HL-60 (cell line): Measurements from ENCODE around the gene HRH3.

Source experiments
- DNase-seq, 2 experiments: peaks; one replicate each; pipeline ENCODE4 v3.0.0-alpha.2; 2010 to 2020; ENCODE audit warnings: low read depth in 1 of 2, low spot score in 1 of 2
- H3K27ac ChIP-seq: fragments of 250-450 bp; sonication (Bioruptor Pico); replicated peaks from 2 replicates; pipeline ENCODE4 v1.5.1; 2020; ENCODE audit warnings: mild to moderate bottlenecking, moderate library complexity
- H3K27me3 ChIP-seq: fragments of 250-450 bp; sonication (Bioruptor Pico); 2 replicates; pipeline ENCODE4 v1.5.1; 2021; ENCODE audit warnings: mild to moderate bottlenecking, moderate library complexity; ENCODE audit not compliant: insufficient read depth, poor library complexity, severe bottlenecking
- H3K4me3 ChIP-seq: replicated peaks from 2 replicates; pipeline ENCODE4 v1.5.1; 2011; ENCODE audit warnings: mild to moderate bottlenecking, control low read depth, low read length; ENCODE audit not compliant: insufficient read depth
- GABPA ChIP-seq: IDR thresholded peaks from 2 replicates; pipeline ENCODE4 v1.6.1; 2012; ENCODE audit warnings: low read depth
- POLR2AphosphoS5 ChIP-seq: IDR thresholded peaks from 2 replicates; pipeline ENCODE4 v1.6.1; 2012; ENCODE audit warnings: low read depth
- SPI1 ChIP-seq: IDR thresholded peaks from 2 replicates; pipeline ENCODE4 v1.6.1; 2012; ENCODE audit warnings: low read depth, mild to moderate bottlenecking, borderline replicate concordance
- TF ChIP-seq, protein P1 (sequence below): IDR thresholded peaks from one replicate; pipeline ENCODE4 v1.5.1; 2011; ENCODE audit warnings: low read length, control low read depth, inconsistent platforms; ENCODE audit not compliant: insufficient read depth
- TF ChIP-seq, protein P2 (sequence below): IDR thresholded peaks from 2 replicates; pipeline ENCODE4 v1.6.1; 2012; ENCODE audit warnings: low read depth; ENCODE audit not compliant: insufficient replicate concordance

HRH3 gene

DNA sequence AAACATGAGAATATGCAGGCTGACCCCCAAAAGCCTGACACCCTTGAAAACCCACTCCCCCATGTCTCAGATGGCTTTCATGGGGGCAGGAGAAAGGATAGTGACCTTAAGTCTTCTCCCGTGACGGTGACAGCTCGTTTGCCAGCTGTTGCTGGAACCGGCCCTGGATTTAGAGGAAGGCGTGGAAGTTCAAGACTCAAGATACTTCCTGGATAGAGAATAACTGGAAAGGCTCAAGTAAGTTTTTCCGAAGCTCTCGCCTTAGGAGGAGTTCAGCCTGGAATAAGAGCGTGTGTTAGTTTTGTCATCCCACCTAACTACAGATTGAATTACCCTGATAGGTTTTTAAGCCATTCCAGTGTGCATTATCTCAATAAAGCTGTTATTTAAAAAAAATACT is 48.8 kb downstream of the HRH3 start:
- TF ChIP-seq POLR2AphosphoS5 (no peak), SPI1 (no peak), GABPA (no peak)
- TF ChIP-seq, protein P1, sequence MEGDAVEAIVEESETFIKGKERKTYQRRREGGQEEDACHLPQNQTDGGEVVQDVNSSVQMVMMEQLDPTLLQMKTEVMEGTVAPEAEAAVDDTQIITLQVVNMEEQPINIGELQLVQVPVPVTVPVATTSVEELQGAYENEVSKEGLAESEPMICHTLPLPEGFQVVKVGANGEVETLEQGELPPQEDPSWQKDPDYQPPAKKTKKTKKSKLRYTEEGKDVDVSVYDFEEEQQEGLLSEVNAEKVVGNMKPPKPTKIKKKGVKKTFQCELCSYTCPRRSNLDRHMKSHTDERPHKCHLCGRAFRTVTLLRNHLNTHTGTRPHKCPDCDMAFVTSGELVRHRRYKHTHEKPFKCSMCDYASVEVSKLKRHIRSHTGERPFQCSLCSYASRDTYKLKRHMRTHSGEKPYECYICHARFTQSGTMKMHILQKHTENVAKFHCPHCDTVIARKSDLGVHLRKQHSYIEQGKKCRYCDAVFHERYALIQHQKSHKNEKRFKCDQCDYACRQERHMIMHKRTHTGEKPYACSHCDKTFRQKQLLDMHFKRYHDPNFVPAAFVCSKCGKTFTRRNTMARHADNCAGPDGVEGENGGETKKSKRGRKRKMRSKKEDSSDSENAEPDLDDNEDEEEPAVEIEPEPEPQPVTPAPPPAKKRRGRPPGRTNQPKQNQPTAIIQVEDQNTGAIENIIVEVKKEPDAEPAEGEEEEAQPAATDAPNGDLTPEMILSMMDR: no peak
- TF ChIP-seq, protein P2, sequence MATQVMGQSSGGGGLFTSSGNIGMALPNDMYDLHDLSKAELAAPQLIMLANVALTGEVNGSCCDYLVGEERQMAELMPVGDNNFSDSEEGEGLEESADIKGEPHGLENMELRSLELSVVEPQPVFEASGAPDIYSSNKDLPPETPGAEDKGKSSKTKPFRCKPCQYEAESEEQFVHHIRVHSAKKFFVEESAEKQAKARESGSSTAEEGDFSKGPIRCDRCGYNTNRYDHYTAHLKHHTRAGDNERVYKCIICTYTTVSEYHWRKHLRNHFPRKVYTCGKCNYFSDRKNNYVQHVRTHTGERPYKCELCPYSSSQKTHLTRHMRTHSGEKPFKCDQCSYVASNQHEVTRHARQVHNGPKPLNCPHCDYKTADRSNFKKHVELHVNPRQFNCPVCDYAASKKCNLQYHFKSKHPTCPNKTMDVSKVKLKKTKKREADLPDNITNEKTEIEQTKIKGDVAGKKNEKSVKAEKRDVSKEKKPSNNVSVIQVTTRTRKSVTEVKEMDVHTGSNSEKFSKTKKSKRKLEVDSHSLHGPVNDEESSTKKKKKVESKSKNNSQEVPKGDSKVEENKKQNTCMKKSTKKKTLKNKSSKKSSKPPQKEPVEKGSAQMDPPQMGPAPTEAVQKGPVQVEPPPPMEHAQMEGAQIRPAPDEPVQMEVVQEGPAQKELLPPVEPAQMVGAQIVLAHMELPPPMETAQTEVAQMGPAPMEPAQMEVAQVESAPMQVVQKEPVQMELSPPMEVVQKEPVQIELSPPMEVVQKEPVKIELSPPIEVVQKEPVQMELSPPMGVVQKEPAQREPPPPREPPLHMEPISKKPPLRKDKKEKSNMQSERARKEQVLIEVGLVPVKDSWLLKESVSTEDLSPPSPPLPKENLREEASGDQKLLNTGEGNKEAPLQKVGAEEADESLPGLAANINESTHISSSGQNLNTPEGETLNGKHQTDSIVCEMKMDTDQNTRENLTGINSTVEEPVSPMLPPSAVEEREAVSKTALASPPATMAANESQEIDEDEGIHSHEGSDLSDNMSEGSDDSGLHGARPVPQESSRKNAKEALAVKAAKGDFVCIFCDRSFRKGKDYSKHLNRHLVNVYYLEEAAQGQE: no peak
- no peak overlapping the region for H3K4me3 ChIP-seq
- no peak overlapping the region for H3K27ac ChIP-seq
- DNase-seq: no peak
- no peaks in the 10 kb centered on the region for H3K27me3 ChIP-seq

DNA sequence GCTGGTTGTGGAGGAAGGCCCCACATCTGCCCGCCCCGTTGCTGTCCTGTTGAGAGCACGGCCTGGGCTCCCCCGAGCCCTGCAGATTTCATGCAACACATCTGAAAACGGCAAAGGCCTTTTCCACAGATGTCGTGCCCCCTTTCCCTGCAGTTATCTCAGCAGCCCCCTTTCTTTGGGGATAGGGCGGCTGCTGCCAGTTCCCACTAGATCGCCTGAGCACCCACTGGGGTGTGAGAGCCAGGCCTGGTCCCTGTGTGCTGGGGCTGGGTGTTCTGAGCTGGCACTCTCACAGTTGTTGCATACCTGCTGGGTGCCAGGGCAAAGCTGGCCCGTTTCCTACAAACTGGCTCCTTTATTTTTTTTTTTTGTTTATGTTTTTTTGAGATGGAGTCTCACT is 49.5 kb downstream of the HRH3 start:
- DNase-seq: no peak
- H3K27ac ChIP-seq: no peak overlapping the region
- no peak overlapping the region for H3K4me3 ChIP-seq
- TF ChIP-seq, protein P1: no peak
- TF ChIP-seq, protein P2: no peak
- TF ChIP-seq POLR2AphosphoS5: no peak
- no peak for TF ChIP-seq SPI1
- no peak for TF ChIP-seq GABPA
- no peaks in the 10 kb centered on the region for H3K27me3 ChIP-seq

DNA sequence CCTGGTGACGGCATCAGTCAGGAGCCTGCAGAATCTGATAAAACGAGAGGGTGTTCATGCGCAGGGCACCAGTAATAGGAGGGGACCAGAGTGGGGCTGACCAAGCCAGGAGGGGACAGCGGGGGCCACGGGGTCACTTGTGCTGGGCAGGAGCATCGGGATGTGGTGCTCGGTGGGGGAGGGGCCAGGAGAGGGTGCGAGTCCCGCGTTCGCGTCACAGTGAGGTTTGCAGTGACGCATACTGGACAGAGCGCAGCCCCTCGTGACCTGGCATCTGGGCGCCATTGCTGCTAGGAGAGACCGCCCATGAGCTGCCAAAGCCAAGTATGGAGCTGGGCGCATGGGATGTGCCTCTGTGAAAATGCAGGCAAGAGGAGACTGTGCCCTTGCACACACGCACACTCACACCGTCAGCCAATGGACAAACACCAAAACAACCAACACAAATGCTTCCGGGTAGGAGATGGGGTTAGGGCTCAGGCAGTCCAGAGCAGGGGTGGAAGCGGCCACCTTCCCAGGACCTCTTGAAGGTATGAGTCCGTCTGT is 51.1 kb downstream of the HRH3 start:
- no peak overlapping the region for H3K27ac ChIP-seq
- no peaks in the 10 kb centered on the region for H3K27me3 ChIP-seq
- no peak overlapping the region for H3K4me3 ChIP-seq
- no peak for TF ChIP-seq POLR2AphosphoS5
- TF ChIP-seq, protein P1: no peak
- TF ChIP-seq SPI1: no peak
- TF ChIP-seq, protein P2: no peak
- no peak for TF ChIP-seq GABPA
- no peak for DNase-seq
